Measurements from ENCODE around the gene C1orf167.

C1orf167 gene

DNA sequence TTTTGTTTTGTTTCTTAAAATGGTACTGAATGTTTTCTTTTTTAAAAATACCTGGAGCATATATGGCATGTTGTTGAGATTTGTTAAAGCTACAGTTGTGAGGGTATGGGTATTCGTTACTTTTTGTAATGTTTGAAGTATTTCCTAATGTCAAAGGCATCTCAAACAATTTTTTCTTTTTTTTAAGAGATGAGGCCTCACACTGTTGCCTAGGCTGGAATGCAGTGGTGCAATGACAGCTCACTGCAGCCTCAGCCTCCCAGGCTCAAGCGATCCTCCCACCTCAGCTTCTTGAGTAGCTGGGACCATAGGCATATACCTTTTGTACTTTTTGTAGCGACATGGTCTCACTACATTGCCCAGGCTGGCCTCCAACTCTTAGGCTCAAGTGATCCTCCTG lies 60.1 kb downstream of the C1orf167 start:
- no peak overlapping the region for H3K27ac ChIP-seq (ENCODE audit: insufficient read depth in 1 of 2, low read depth in 1 of 2, low read length in 2 of 2, poor library complexity in 1 of 2, severe bottlenecking in 2 of 2)
- H3K4me3 ChIP-seq (ENCODE audit: control insufficient read depth in 1 of 7, extremely low read depth in 1 of 7, insufficient read depth in 4 of 7, low read depth in 2 of 7, low read length in 6 of 7) = no peak overlapping the region
- ChIA-PET POLR2A (no interaction called here), CTCF (interaction anchor here (0.6 kb wide), 1 partner anchor 18 kb away, joined by 3 read pairs; no protein-coding TSS in a partner anchor)
- no peaks in the 10 kb centered on the region for H3K9me3 ChIP-seq (ENCODE audit: control extremely low read depth in 1 of 5, control insufficient read depth in 4 of 5, insufficient read depth in 2 of 5, low read depth in 1 of 5, low read length in 4 of 5)
- 100% methylated on average over 2 of the region's 3 CpGs for WGBS (ENCODE audit: insufficient coverage)
- no peaks in the 10 kb centered on the region for H3K4me1 ChIP-seq (ENCODE audit: control extremely low read depth in 1 of 4, control insufficient read depth in 4 of 4, insufficient read depth in 4 of 4, low read length in 3 of 4)
- H3K27me3 ChIP-seq (replicated peaks in 2 of 5; ENCODE audit: control insufficient read depth in 4 of 5, insufficient read depth in 5 of 5, low read length in 4 of 5) = no peaks in the 10 kb centered on the region
- no peak for DNase-seq
- peaks cover 25 to 88% (median 61%) of the 10 kb centered on the region in 4 experiments for H3K36me3 ChIP-seq (ENCODE audit: control insufficient read depth in 4 of 4, insufficient read depth in 4 of 4, low read length in 3 of 4)

GRCh38 chr1:11823366-11824137 lies 61.6 kb downstream of the C1orf167 start:
- H3K4me3 ChIP-seq (ENCODE audit: control insufficient read depth in 1 of 7, extremely low read depth in 1 of 7, insufficient read depth in 4 of 7, low read depth in 2 of 7, low read length in 6 of 7) = no peak overlapping the region
- POLR2A ChIA-PET = interaction anchor here (0.5 kb wide), 1 partner anchor 10 kb away, joined by 4 read pairs; no protein-coding TSS in a partner anchor
- 93% methylated on average over 15 of the region's 17 CpGs for WGBS (ENCODE audit: insufficient coverage)
- CTCF ChIA-PET = interaction anchor here (1.0 kb wide), 1 partner anchor 15 kb away, joined by 3 read pairs; no protein-coding TSS in a partner anchor
- H3K36me3 ChIP-seq (ENCODE audit: control insufficient read depth in 4 of 4, insufficient read depth in 4 of 4, low read length in 3 of 4) = peaks cover 20 to 92% (median 67%) of the 10 kb centered on the region in 4 experiments
- no peaks in the 10 kb centered on the region for H3K27me3 ChIP-seq (replicated peaks in 2 of 5; ENCODE audit: control insufficient read depth in 4 of 5, insufficient read depth in 5 of 5, low read length in 4 of 5)
- no peaks in the 10 kb centered on the region for H3K4me1 ChIP-seq (ENCODE audit: control extremely low read depth in 1 of 4, control insufficient read depth in 4 of 4, insufficient read depth in 4 of 4, low read length in 3 of 4)
- H3K27ac ChIP-seq (ENCODE audit: insufficient read depth in 1 of 2, low read depth in 1 of 2, low read length in 2 of 2, poor library complexity in 1 of 2, severe bottlenecking in 2 of 2) = no peak overlapping the region
- DNase-seq = no peak
- H3K9me3 ChIP-seq (ENCODE audit: control extremely low read depth in 1 of 5, control insufficient read depth in 4 of 5, insufficient read depth in 2 of 5, low read depth in 1 of 5, low read length in 4 of 5) = no peaks in the 10 kb centered on the region

DNA sequence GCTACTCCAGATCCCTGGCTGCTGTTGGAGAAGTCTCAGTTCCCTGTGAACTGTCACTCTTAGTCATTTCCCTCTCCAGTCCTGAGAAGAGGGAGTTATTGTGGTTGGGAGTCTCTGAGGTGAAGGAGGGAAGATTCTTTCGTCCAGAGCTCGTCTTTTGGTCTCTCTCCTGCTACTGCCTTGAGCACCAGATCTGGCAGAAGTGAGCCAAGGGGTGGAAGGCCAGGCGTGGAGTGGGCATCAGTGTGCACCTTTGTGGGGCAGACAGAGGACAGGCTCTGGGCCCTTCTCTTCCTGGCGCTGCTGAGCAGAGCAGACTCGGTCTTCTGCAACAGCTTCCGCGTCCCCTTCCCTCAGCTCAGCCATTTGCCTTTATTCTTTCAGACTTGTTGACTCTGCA lies 63.1 kb downstream of the C1orf167 start:
- WGBS (ENCODE audit: insufficient coverage) = 99% methylated on average over 7 of the region's 7 CpGs
- Histone ChIP-seq H3K4me1 (ENCODE audit: control extremely low read depth in 1 of 4, control insufficient read depth in 4 of 4, insufficient read depth in 4 of 4, low read length in 3 of 4) (no peaks in the 10 kb centered on the region), H3K36me3 (ENCODE audit: control insufficient read depth in 4 of 4, insufficient read depth in 4 of 4, low read length in 3 of 4) (peaks cover 19 to 93% (median 71%) of the 10 kb centered on the region in 4 experiments), H3K27ac (ENCODE audit: insufficient read depth in 1 of 2, low read depth in 1 of 2, low read length in 2 of 2, poor library complexity in 1 of 2, severe bottlenecking in 2 of 2) (peak overlapping the region in 1 of 2 experiments; percentile 16), H3K4me3 (ENCODE audit: control insufficient read depth in 1 of 7, extremely low read depth in 1 of 7, insufficient read depth in 4 of 7, low read depth in 2 of 7, low read length in 6 of 7) (no peak overlapping the region), H3K27me3 (replicated peaks in 2 of 5; ENCODE audit: control insufficient read depth in 4 of 5, insufficient read depth in 5 of 5, low read length in 4 of 5) (no peaks in the 10 kb centered on the region), H3K9me3 (ENCODE audit: control extremely low read depth in 1 of 5, control insufficient read depth in 4 of 5, insufficient read depth in 2 of 5, low read depth in 1 of 5, low read length in 4 of 5) (no peaks in the 10 kb centered on the region)
- ChIA-PET POLR2A (no interaction called here), CTCF (interaction anchor here (0.9 kb wide), 1 partner anchor 13 kb away, joined by 3 read pairs; no protein-coding TSS in a partner anchor)
- no peak for DNase-seq

DNA sequence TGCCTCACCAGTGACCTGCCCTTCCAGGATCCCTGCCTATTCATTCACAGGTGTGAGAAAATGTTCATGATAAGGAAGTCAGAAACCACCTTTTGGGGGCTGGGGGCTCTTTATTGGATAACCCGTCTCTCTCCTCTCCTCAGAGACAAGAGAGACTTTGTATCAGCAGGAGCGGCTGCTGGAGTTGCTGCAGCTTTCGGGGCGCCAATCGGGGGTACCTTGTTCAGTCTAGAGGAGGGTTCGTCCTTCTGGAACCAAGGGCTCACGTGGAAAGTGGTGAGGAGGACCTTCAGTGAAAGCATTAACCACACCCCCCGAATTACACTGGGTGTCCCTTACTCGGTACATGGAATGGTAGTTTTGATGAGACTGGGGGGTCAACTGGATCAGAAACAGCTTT lies 65.0 kb downstream of the C1orf167 start:
- POLR2A ChIA-PET = no interaction called here
- peaks cover 16 to 87% (median 71%) of the 10 kb centered on the region in 4 experiments for H3K36me3 ChIP-seq (ENCODE audit: control insufficient read depth in 4 of 4, insufficient read depth in 4 of 4, low read length in 3 of 4)
- DNase-seq = no peak
- H3K27me3 ChIP-seq (replicated peaks in 2 of 5; ENCODE audit: control insufficient read depth in 4 of 5, insufficient read depth in 5 of 5, low read length in 4 of 5) = no peaks in the 10 kb centered on the region
- H3K4me1 ChIP-seq (ENCODE audit: control extremely low read depth in 1 of 4, control insufficient read depth in 4 of 4, insufficient read depth in 4 of 4, low read length in 3 of 4) = no peaks in the 10 kb centered on the region
- H3K27ac ChIP-seq (ENCODE audit: insufficient read depth in 1 of 2, low read depth in 1 of 2, low read length in 2 of 2, poor library complexity in 1 of 2, severe bottlenecking in 2 of 2) = no peak overlapping the region
- H3K4me3 ChIP-seq (ENCODE audit: control insufficient read depth in 1 of 7, extremely low read depth in 1 of 7, insufficient read depth in 4 of 7, low read depth in 2 of 7, low read length in 6 of 7) = no peak overlapping the region
- H3K9me3 ChIP-seq (ENCODE audit: control extremely low read depth in 1 of 5, control insufficient read depth in 4 of 5, insufficient read depth in 2 of 5, low read depth in 1 of 5, low read length in 4 of 5) = no peaks in the 10 kb centered on the region
- CTCF ChIA-PET = no interaction called here
- 100% methylated on average over 6 of the region's 9 CpGs for WGBS (ENCODE audit: insufficient coverage)

DNA sequence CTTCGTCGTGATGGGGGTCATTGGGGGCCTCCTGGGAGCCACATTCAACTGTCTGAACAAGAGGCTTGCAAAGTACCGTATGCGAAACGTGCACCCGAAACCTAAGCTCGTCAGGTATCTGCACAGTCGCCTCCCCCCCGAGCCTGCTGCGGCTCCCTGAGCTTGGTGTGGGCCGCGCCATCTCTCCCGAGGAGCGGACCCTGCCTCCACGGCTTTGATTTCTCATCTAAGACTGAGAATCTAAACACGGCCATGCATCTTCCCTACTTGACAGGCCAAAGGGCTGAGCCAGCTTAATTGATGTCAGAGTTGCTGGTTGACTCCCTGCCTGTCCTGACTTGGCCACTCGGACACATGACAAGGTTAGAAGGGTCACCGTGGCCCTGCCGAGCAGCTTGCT lies 66.5 kb downstream of the C1orf167 start:
- Histone ChIP-seq H3K27ac (ENCODE audit: insufficient read depth in 1 of 2, low read depth in 1 of 2, low read length in 2 of 2, poor library complexity in 1 of 2, severe bottlenecking in 2 of 2) (no peak overlapping the region), H3K36me3 (ENCODE audit: control insufficient read depth in 4 of 4, insufficient read depth in 4 of 4, low read length in 3 of 4) (peaks cover 11 to 88% (median 67%) of the 10 kb centered on the region in 4 experiments), H3K9me3 (ENCODE audit: control extremely low read depth in 1 of 5, control insufficient read depth in 4 of 5, insufficient read depth in 2 of 5, low read depth in 1 of 5, low read length in 4 of 5) (no peaks in the 10 kb centered on the region), H3K4me1 (ENCODE audit: control extremely low read depth in 1 of 4, control insufficient read depth in 4 of 4, insufficient read depth in 4 of 4, low read length in 3 of 4) (no peaks in the 10 kb centered on the region), H3K27me3 (replicated peaks in 2 of 5; ENCODE audit: control insufficient read depth in 4 of 5, insufficient read depth in 5 of 5, low read length in 4 of 5) (no peaks in the 10 kb centered on the region), H3K4me3 (ENCODE audit: control insufficient read depth in 1 of 7, extremely low read depth in 1 of 7, insufficient read depth in 4 of 7, low read depth in 2 of 7, low read length in 6 of 7) (no peak overlapping the region)
- ChIA-PET CTCF (interaction anchor here (1.1 to 1.6 kb wide), 4 partner anchors 10 to 48 kb away, joined by 3 to 4 read pairs (median 3); no protein-coding TSS in a partner anchor), POLR2A (interaction anchor here (0.9 kb wide), 1 partner anchor 79 kb away, joined by 3 read pairs; no protein-coding TSS in a partner anchor)
- no peak for DNase-seq
- 93% methylated on average over 19 of the region's 19 CpGs for WGBS (ENCODE audit: insufficient coverage)

DNA sequence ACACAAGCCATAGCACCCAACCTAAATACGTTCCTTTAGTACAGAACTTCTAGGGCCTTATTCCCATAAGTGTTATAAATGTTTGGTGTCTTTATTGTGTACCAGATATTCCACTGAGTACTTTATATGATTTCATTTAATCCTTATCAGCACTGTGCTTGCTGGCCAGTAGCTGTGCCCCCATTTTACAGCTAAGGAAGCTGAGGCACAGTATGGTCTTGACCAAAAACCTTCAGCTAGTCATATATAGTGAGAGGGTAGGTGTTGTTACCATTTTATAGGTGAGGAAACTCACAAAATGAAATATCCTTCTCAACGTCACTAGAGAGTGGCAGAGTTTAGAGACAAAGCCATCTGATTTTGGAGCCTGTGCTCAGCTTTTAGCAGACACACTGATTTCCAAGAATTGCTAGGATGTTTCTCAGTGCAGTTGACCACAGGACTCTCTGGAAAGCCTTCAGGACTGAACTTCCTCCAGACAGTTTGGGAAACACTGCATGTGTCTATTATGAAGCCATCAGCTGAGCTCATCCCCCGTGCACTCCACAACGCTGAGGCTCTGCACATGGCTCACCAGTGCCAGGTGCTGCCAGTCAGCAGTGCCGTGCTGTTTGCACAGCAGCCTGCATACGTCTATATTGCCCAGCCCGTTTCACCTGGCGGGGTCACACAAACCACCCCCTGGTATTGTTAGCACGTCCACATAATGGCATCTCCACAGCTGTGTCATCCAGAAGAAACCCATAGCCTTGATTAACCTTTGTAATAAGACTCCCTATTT lies 70.1 kb downstream of the C1orf167 start:
- no peaks in the 10 kb centered on the region for H3K9me3 ChIP-seq (ENCODE audit: control extremely low read depth in 1 of 5, control insufficient read depth in 4 of 5, insufficient read depth in 2 of 5, low read depth in 1 of 5, low read length in 4 of 5)
- H3K27ac ChIP-seq (ENCODE audit: insufficient read depth in 1 of 2, low read depth in 1 of 2, low read length in 2 of 2, poor library complexity in 1 of 2, severe bottlenecking in 2 of 2) = no peak overlapping the region
- no peaks in the 10 kb centered on the region for H3K27me3 ChIP-seq (replicated peaks in 2 of 5; ENCODE audit: control insufficient read depth in 4 of 5, insufficient read depth in 5 of 5, low read length in 4 of 5)
- WGBS (ENCODE audit: insufficient coverage) = 89% methylated on average over 8 of the region's 9 CpGs
- CTCF ChIA-PET = interaction anchor here (0.9 to 1.5 kb wide), 2 partner anchors 8 to 25 kb away, joined by 4 to 6 read pairs; no protein-coding TSS in a partner anchor
- H3K4me3 ChIP-seq (ENCODE audit: control insufficient read depth in 1 of 7, extremely low read depth in 1 of 7, insufficient read depth in 4 of 7, low read depth in 2 of 7, low read length in 6 of 7) = no peak overlapping the region
- POLR2A ChIA-PET = interaction anchor here (1.3 kb wide), 1 partner anchor 76 kb away, joined by 4 read pairs; no protein-coding TSS in a partner anchor
- DNase-seq = no peak
- H3K36me3 ChIP-seq (ENCODE audit: control insufficient read depth in 4 of 4, insufficient read depth in 4 of 4, low read length in 3 of 4) = peaks cover 8 to 88% (median 68%) of the 10 kb centered on the region in 4 experiments
- H3K4me1 ChIP-seq (ENCODE audit: control extremely low read depth in 1 of 4, control insufficient read depth in 4 of 4, insufficient read depth in 4 of 4, low read length in 3 of 4) = no peaks in the 10 kb centered on the region

Measured in common myeloid progenitor, CD34-positive (primary cell).